ENCODE results near the gene UBE2H. TPM values are rescaled to one million over a fixed set of nuclear protein-coding genes. Genes with fewer than 3 reads are reported as not detected.

Gene UBE2H
- total RNA-seq, 1 experiment from 2014 or later = 75.1 TPM

DNA sequence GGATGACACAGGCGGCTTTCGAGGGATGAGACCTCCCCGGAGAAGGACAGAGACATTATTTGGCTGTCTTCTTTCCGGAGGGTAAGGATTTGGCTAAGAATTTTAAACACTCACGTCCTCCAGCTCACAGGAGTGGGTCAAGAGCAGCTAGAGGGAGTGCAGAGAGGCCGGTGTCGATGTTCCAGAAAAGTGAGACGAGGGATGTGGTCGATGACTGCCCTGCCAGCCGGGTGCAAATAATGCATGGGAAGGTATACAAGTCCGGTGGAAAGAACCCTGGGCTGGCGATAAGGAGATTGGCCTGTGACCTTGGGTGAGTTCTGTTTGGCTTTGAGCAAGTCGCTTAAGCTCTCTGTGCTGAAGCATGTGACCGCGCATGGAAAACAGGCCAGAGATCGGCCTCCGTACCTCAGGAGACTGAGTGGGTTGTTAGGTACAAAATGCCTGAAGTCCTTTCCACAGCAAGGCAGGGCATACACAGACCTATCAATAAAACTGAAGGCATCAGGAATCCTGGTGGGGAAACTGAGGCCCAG lies 149.1 kb downstream of the UBE2H start:
- Histone ChIP-seq H3K23me2 (ENCODE audit: insufficient read length, low read depth, low read length, poor library complexity, severe bottlenecking) (no peaks in the 10 kb centered on the region), H3K27me3 (ENCODE audit: insufficient read depth, low read length) (no peaks in the 10 kb centered on the region), H3K4ac (ENCODE audit: low read depth, low read length) (no peak overlapping the region), H3K9me3 (ENCODE audit: control insufficient read depth, low read depth, low read length) (no peaks in the 10 kb centered on the region), H4K8ac (replicated peaks; ENCODE audit: insufficient read length, low read depth, low read length) (no peak overlapping the region), H2BK20ac (ENCODE audit: low read depth, low read length, poor library complexity, severe bottlenecking) (no peak overlapping the region), H2BK15ac (ENCODE audit: low read depth, low read length) (no peak overlapping the region), H4K91ac (ENCODE audit: insufficient read length, low read depth, low read length) (no peak overlapping the region), H3K4me1 (ENCODE audit: insufficient read depth, low read length) (peaks cover 8% of the 10 kb centered on the region), H2BK12ac (ENCODE audit: insufficient read length, low read depth, low read length) (no peak overlapping the region), H2BK5ac (ENCODE audit: insufficient read length, low read length) (no peak overlapping the region), H3K9ac (ENCODE audit: extremely low read depth, insufficient read length, low read length) (no peak overlapping the region), H3K4me2 (ENCODE audit: insufficient read depth, insufficient read length, low read length) (no peak overlapping the region), H3K56ac (ENCODE audit: insufficient read length, low read depth, low read length) (no peak overlapping the region), H2AFZ (ENCODE audit: low read length) (no peak overlapping the region), H3T11ph (ENCODE audit: low read length) (no peak overlapping the region), H3K79me1 (ENCODE audit: insufficient read depth, low read depth, low read length, poor library complexity, severe bottlenecking) (no peaks in the 10 kb centered on the region), H2AK5ac (ENCODE audit: insufficient read length, low read length) (no peak overlapping the region), H3K23ac (ENCODE audit: insufficient read length, low read depth, low read length) (no peak overlapping the region), H3K79me2 (ENCODE audit: insufficient read depth, low read length) (no peaks in the 10 kb centered on the region), H4K20me1 (ENCODE audit: control insufficient read depth, insufficient read depth, insufficient read length) (no peaks in the 10 kb centered on the region), H4K5ac (ENCODE audit: insufficient read length, low read depth, low read length) (no peak overlapping the region), H3K27ac (ENCODE audit: insufficient read length, low read depth, low read length) (no peak overlapping the region), H3K14ac (ENCODE audit: insufficient read depth, low read length) (no peak overlapping the region), H2BK120ac (ENCODE audit: low read depth, low read length, poor library complexity, severe bottlenecking) (no peak overlapping the region), H3K18ac (ENCODE audit: insufficient read length, low read depth, low read length) (no peak overlapping the region)
- Mint-ChIP-seq H3K36me3 (ENCODE audit: insufficient read depth in 1 of 3, low read depth in 3 of 3) (no peaks in the 10 kb centered on the region; a peak in 1 of 7 replicates), H3K27ac (no peak overlapping the region; a peak in 2 of 7 replicates), H3K27me3 (ENCODE audit: low read depth) (peaks cover 8% of the 10 kb centered on the region), H3K9me3 (no peaks in the 10 kb centered on the region), H3K4me1 (peaks cover 25 to 37% of the 10 kb centered on the region in 2 experiments), H3K4me3 (no peak overlapping the region)
- WGBS (ENCODE audit: extremely low coverage, insufficient read length, low lambda C conversion rate) = no CpG with 5 or more reads among the region's 17 CpGs
- TF ChIP-seq, protein P1, sequence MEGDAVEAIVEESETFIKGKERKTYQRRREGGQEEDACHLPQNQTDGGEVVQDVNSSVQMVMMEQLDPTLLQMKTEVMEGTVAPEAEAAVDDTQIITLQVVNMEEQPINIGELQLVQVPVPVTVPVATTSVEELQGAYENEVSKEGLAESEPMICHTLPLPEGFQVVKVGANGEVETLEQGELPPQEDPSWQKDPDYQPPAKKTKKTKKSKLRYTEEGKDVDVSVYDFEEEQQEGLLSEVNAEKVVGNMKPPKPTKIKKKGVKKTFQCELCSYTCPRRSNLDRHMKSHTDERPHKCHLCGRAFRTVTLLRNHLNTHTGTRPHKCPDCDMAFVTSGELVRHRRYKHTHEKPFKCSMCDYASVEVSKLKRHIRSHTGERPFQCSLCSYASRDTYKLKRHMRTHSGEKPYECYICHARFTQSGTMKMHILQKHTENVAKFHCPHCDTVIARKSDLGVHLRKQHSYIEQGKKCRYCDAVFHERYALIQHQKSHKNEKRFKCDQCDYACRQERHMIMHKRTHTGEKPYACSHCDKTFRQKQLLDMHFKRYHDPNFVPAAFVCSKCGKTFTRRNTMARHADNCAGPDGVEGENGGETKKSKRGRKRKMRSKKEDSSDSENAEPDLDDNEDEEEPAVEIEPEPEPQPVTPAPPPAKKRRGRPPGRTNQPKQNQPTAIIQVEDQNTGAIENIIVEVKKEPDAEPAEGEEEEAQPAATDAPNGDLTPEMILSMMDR (conservative IDR thresholded peaks at IDR 0.05) = no peak
- no peak for DNase-seq
